ENCODE data around the gene AGAP3.

DNA sequence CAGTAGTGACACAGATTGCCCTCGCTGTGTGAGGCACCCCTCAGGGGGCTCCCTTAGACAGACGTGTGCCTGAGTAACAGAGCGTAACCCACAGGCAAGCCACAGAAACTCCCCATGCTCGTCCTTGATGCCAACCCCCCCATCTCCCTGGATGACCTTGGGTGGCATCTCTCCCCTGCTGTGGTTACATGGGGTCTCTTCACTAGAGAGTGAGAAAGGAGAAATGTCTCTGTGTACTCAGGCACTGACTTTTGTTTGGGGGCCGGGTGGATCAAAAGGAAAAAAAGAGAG lies 101.9 kb downstream of the AGAP3 start:
- TF ChIP-seq POLR2A (IDR thresholded peaks at IDR 0.05; ENCODE audit: low read length) (no peak), GATA1 (IDR thresholded peaks at IDR 0.05; ENCODE audit: low read depth, low read length) (no peak)

All from erythroblast (primary cell).